GM19023 (cell line): Measurements from ENCODE around the gene NT5DC1.

Experiments used
- ATAC-seq: cut with Tn5 transposase; IDR thresholded peaks from one replicate; pipeline ENCODE4 v1.9.1; 2021; ENCODE audit warnings: mild to moderate bottlenecking, moderate library complexity; ENCODE audit not compliant: unreplicated experiment

The NT5DC1 gene

DNA sequence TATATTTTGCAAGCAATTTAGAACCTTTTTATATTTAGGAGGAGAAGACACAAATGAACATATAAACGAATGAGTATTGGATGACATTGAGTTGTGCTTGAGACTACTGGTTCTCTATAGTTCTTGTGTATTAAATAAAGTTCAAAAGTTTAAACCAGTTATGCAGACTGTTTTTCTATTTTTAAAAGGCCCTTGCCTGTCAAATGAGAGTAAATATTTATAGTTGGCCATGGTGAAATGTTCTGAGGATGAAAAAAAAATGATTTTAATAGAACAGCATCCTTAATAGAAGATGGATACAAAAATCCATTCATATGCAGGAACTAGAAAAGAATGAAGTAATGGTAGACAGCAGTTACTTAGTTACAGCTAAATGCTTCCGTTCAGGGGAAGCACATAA lies 88.8 kb downstream of the NT5DC1 start:
- ATAC-seq: no peak

DNA sequence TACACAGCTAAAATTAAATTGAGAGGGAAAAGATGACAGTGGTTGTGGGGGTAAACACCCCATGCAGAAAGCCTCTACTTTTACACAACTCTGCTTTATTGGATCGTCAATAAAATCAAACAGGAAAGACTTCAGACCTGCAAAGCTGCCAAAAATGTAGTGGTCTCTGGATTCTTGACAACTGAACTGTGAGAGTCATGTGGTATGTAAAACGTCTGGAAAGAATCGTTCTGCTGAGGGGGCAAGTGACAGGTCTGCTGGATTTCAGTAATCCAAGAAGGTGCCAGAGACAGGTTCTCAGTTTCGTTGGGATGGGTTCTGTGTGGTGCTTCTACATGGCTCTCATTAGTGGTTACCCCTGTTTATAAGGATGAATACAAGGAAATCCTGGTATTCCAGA lies 89.9 kb downstream of the NT5DC1 start:
- ATAC-seq: no peak

DNA sequence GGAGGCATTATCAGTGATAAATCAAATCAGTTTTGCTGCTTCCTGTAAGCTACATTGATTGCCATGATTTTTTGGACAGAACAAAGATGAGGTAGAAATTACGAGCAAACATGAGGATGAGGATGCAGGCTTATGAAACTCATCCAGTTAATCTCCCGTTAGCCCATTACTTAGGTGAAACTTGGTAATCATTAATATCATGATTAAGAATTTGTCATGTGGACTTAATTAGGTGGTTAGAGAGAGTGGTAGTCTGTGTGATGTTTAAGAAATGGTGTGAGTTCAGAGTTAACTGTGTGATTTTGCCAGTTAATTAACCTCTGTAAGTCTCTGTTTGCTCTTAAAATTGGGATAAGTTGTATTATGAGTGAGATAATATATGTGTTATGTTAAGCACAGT lies 91.2 kb downstream of the NT5DC1 start:
- ATAC-seq: no peak

DNA sequence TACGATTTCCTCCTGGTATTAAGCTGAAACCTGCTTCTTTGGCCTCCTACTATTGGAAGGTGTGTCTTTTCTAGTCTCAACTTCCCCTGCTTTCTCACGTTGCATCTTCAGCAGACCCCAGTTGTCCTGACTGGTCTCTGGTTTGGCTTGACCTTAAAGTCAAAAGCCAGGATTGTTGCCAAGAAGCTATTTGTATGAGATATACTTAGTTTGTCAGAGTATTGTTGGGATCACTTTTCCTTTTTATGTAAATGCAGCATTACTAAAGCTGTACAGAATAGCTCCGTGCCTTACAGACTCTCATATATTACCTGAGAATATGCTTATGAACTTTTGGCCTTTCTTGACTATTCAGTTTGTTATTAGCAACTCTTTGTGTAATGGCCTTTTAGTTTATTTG lies 92.1 kb downstream of the NT5DC1 start:
- no peak for ATAC-seq

DNA sequence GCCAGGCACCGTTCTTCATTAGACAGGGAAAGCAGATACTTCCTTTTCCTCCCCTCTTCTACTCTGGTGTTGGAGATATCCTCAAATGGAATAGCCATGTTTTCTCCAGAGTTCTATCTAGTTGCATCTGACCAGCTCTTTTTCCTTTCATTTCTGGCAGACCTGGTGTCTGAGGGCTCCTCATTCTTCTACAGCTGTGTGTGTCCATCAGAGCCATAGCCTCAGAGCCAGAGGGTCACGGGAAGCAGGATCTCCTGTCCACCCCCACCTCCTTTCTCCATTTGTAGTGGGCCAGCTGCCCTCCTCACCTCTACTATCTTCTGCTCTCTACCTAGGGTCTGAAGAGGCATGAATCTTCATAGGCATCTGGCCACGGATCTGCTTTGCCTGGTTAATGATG lies 96.2 kb downstream of the NT5DC1 start:
- no peak for ATAC-seq

DNA sequence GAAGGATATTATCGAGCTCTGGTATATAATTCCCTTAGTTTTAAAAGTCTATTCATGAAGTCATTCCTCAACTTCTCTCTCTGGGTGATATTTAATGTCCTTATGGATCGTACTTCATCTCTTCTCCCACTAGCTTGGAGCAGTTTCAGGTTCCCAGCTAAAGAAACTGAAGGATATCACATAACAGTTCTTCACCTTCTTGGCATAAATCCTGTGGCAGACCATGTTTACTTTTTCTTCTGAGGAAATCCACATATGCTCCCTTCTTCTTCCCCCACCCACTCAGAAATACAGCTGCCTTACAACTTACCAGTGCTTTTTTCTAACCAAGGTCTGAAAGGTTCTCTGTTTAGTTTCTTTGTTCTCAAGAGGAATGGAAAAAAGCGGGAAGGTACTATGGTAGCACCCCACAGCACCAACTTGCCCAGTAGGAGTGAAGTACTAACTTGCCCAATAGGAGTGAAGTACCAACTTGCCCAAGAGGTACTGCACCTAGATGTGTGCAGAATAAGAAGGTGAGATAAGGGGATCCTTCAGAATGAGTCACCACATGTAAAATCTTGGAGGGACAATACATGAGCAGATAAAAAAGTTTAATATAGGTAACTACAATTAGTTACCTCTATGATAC lies 100.1 kb downstream of the NT5DC1 start:
- no peak for ATAC-seq

DNA sequence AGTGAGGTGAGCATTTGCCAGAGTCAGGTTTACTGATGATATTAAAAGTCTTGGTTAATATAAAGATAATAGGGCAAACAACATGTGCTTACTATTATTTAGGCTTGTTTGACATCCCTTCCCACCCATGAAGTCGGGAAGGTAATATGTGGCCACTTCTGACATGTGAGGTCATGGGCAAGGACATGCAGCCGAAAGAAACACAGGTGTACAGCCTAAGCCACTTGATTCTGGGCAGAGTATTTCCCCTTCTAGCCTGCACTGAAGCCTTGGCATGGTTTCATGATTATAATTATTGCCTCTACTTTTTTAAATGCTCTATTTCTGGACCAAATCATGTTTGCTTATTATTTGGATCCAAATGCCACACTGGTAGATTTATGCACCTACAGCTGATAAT lies 100.9 kb downstream of the NT5DC1 start:
- ATAC-seq: no peak

DNA sequence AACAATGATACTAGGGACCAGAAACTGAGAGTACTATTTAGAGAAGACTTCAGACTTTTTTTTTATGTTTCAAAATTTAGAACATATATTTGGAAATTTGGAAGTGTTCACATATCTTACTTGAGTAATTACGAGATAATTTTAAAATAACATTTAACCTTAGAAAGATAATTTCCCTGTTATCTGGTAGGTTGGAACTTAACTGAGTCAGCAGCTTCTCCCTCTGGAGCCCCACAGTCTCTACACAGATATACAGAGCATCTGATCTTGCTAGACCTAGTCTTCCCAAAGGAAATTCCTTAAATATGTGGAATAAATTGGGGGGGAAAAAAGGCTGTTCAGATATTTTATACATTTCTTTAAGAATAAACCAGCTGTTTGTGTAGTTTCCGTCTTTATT lies 104.6 kb downstream of the NT5DC1 start:
- no peak for ATAC-seq

DNA sequence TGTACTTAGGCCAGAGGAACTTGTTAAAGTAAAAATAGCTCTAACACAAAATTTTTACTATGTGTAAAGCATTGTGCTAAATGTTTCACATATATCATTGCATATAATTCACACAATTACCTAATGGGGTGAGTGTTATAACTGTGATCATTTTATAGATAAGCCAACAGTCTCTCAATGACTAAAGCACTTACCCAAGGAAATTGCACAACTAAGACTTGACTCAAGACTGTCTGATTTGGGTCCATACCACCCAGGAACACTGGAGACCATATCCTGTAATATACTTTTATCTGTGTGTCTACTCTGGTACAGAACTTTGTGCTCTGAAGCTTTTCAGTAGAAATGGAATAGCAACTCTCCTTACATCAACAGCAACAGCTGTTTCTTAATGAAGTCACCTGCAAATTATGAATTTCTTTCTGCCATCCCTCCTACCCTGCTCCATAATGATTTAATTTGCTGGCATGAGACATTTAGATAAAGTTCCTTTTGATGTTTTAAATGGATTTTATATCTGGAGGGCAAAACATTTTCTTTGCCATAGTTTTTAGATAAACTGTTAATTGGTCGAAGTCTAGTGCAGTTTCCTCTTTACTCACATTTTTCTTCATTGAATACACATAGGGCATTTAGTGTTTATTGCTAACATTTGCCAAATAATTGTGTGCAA lies 105.7 kb downstream of the NT5DC1 start:
- ATAC-seq: no peak

DNA sequence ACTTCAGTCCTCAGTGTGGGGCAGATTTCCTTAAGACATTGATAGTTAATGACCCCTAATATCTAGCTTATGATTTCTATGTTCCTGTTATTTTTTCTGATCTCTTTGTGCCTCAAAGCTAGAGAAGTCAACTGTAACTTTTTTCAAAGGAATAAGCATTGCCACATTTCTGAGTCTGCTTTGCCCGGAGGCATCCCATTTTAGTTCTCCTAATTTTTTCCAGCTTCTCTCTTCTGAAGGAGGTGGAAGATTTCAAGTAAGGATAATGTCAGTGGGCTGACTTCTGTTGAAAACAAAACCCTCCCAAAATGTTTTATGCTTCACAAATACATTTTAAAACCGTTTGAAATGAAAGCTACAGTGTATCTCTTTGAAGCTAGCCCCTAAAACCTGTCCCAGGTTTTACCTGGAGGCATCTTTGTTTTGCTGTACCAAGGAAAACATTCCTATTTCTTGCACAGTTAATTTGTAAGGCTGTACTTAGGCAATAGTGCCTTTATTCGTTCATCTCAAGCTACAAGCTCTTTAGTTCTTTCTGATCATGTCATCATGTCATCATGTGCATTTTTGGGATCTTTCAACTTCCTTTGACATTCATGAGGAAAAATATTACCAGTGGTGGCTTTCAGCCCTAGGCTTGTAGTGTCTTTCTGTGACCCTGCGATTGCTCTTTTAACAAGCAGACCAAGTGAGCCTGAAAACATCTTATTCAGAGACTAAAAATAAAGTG lies 107.6 kb downstream of the NT5DC1 start:
- no peak for ATAC-seq

DNA sequence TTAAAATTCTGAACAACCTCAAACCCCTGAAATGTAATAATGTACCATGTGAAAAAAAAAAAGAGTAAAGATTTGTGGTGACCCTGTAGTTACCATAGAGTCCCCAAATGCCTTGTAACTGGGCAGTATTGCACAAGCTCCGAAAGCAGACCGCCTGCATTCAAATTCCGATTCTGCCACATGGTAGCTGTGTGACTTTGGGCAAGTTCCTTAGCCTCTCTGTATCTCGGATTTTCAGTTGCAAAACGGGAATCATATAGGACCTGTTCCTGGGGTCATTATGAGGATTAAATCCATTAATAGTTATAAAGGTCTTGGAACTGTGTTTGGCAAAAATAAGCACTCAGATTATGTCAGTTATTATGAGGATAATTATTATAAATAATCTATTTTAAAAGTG lies 109.7 kb downstream of the NT5DC1 start:
- ATAC-seq: no peak

DNA sequence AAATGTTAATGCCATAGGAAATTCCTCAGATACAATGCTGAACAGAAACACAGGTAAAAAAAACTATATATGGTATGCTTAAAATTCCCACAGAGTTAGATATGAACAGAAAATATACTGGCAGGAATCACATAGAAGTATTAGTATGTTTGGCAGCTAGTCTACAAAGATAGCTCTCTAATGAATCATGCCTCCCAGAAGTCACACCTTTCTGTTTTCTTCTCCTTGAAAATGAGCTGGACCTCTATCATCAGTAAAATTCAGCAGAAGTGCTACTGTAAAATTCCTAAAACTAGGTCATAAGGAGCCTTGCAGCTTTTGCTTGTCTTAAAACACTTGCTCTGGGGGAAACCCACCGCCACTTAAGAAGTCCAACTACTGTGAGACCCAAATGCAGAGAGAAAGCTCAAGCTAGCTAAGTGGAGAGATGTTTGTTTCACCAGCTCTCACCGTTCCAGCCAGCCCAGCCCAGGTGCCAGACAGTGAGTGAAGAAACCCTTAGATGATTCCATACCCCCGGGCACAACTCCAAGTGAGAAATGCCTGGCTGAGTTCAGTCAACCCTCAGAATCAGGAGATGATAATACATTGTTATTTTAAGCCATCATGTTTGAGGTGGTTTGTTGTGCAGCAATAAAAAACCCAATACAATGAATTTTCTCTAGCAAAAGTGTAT lies 110.2 kb downstream of the NT5DC1 start:
- ATAC-seq: no peak

DNA sequence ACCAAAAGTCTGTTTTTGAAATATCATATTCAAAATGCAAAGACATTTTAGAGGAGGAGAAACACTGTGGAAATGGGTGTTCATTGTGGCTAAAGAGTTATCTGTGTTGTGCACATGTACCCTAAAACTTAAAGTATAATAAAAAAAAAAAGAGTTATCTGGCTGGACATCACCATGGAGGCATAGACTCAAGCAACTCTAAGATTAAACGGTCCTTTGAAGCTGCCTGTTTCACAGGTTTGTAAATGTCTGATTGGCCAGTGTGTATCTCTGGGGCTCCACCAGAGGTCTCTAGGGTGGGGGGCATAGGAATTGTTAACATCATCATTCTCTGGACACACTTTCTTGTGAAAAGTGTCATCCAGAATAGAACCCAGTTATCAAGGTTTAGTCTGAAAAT lies 114.0 kb downstream of the NT5DC1 start:
- no peak for ATAC-seq

DNA sequence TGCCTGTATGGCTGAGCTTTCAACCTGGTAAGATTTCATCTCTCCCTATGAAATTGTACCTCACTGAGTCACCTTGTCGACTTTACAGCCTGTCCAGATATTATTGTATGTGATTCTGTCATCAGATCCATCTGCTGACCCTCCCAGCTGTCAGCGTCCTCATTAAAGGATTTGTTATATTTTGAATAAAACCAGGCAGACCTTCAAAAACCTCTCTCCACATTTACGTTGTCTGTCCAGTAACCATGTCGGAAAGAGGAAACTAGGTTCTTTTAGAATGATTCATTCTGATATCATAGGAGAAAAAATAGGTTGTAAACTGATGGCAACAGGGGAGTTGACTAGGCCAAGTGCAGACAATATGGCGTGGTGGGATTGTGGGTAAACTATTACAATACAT lies 114.8 kb downstream of the NT5DC1 start:
- ATAC-seq: no peak

DNA sequence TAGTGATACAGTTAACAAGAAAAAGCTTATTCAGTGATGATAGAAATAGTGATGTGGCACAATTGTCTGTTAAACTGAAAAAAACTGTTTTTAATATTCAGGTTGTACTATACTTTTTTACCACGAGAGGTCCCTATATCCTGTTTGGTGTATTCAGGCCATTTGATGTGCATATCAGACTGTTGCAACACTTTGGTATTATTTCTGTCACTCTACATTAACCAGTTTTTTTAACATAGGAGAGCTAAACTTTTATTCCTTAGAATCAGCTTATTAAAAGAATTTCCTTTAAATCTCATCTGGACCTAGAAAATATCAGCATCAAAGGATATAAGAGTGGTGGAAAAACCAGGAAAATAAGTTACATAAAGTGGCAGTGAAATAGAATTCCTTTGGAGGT lies 116.4 kb downstream of the NT5DC1 start:
- no peak for ATAC-seq

DNA sequence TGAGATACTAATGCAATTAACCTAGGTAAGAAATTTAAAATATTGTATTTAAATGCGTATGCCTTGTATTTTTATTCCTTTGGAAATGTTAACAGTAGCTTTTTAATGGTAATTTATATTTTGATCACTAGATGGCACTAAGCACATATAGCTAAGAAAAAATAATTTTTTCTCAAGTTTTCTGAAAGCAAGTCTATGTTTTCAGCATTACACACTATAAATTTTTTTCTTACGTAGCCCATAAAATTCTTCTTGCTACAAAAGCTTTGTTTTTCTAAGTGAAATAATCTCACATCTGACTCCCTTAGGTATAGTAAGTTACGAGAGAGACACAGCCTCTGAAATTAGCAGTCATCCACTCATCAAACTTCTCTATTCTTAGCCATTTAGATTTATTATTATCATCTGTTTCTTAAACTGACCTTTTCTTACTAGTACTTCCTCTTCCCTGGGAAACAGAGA lies 117.5 kb downstream of the NT5DC1 start:
- no peak for ATAC-seq

DNA sequence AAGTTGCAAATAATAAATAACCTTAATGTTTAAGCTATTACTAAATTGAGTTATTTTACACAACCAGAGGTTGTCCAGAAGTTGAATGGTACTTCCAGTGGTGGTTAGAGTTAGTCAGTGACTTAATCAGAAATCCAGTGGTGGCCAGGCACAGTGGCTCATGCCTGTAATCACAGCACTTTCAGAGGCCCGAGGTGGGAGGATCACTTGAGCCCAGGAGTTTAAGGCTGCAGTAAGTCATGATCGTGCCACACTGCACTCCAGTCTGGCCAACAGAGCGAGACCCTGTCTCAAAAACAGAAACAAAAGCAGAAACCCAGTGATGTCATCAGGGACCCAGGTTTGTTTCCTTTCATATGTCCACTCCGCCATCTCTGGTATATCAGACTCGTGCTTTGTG lies 118.2 kb downstream of the NT5DC1 start:
- no peak for ATAC-seq

DNA sequence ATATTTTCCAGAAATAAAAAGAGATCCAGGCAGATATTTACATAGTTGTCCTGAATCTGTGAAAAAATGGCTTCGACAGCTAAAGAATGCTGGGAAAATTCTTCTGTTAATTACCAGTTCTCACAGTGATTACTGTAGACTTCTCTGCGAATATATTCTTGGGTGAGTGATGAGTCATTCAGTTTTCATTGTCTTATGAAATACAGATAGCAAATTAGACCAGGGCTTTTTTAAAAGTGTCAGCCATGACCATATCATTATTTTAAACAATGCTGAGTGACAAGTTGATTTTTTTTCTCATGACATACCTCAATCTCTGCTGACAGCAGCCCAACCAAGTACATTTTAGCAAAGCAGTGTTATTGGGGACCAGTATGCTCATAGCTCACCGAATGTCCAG lies 120.4 kb downstream of the NT5DC1 start:
- no peak for ATAC-seq

DNA sequence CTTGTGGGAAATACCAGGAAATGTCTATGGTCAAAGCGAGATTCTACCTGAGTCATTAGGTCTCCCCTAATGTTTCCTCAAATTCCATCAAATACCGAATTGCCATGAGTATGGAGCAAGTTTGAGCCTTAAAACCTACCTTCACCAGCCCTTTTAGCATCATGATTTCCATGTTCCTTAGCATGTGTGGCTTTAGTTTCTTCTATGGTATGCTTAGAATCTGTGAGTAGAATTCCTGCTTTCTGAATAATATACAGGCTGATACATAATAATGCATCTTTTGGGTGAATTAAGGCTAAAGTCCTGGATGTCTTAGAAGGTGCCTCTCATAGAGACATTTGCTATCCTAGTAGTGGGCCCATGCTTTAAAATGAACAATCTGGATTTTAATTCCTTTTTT lies 121.3 kb downstream of the NT5DC1 start:
- no peak for ATAC-seq

DNA sequence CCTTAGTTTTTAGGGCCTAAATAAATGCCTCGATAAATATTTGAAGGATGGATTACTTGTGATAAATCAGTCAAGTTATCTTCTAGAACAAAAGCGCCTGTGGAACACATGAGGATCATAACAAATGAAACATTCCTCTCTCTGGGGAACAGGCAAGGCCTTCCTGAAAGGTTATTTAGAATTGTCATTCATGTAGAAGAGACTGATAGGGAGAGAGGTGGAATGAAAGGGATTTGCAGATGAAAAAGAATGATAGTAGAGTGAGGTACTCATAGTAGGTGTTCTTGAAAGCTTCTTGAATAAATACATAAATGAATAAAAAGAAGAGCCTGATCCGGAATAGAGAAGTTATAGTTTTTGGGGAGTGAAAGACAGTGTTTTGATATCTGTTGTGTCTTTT lies 122.7 kb downstream of the NT5DC1 start:
- no peak for ATAC-seq

DNA sequence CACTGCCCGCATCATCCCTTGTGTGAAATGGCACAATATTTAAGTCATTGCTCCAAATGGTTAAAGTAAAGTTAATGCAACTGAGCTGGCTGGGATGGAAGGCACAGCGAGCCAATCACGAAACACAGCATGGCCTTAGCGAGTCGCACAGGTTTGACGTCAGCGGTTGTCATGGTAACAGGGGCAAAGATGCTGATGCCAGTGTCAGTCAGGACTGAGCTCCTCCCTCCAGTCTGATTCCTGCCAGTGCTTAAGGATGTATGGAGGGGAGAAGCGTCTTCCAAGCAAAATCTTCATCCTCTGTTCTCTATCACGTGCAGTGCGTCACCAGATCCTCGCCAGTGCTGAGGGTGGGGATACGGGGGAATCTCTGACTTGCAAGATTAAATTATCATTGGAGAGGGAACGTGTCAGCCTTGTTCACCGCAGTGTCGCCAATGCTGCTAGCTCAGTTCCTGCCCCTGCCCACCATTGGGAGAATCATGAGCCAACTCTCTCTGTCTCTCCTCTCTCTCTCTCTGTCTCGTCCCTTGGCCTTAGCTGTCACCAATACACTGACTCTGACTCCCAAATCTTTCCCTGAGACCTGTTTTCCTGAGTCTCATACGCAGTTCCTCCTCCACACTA lies 128.7 kb downstream of the NT5DC1 start:
- ATAC-seq: no peak
